K562 (cell line): ENCODE results near the gene KLHL35.
"Not testable (repeated sequence)": the region's sequence is repeated elsewhere in the genome, so short reads cannot be mapped to it uniquely, and the experiment has no call there.

ENCODE experiments used
- BACH1 ChIP-seq: fragments of 200-800 bp; sonication (Bioruptor generic); IDR thresholded peaks from 2 replicates; pipeline ENCODE4 v1.6.1; 2016; ENCODE audit warnings: missing genetic modification characterization, missing compliant biosample characterization
- BRD4 ChIP-seq: fragments of 200-600 bp; sonication (generic); IDR thresholded peaks from 2 replicates; pipeline ENCODE4 v1.6.1; 2017; ENCODE audit warnings: inconsistent platforms
- EZH2 ChIP-seq: IDR thresholded peaks from 2 replicates; pipeline ENCODE4 v1.6.1; 2012; ENCODE audit warnings: low read depth, mild to moderate bottlenecking, inconsistent platforms, low read length, borderline replicate concordance
- MTA2 ChIP-seq: fragments of 450-650 bp; IDR thresholded peaks from 2 replicates; pipeline ENCODE4 v1.6.1; 2016; ENCODE audit warnings: low read depth
- ZBTB11 ChIP-seq, 3 experiments: fragments of 200-800 bp in 1 of 3; fragments of 250-450 bp in 1 of 3; fragments of 450-650 bp in 1 of 3; sonication (Bioruptor Pico) in 1 of 3; sonication (Bioruptor generic) in 1 of 3; formaldehyde crosslinking in 1 of 3; IDR thresholded peaks; 2 replicates each; pipeline versions ENCODE4 v1.6.1 to v1.8.0; 2016 to 2022; ENCODE audit warnings: mild to moderate bottlenecking in 2 of 3, missing genetic modification characterization in 2 of 3, missing compliant biosample characterization in 1 of 3, moderate library complexity in 1 of 3
- TF ChIP-seq, protein P1 (sequence below): fragments of 250-450 bp; sonication (Bioruptor Pico); IDR thresholded peaks from 2 replicates; pipeline ENCODE4 v1.8.0; 2022; ENCODE audit warnings: inconsistent platforms, mild to moderate bottlenecking, moderate library complexity, borderline replicate concordance

DNA sequence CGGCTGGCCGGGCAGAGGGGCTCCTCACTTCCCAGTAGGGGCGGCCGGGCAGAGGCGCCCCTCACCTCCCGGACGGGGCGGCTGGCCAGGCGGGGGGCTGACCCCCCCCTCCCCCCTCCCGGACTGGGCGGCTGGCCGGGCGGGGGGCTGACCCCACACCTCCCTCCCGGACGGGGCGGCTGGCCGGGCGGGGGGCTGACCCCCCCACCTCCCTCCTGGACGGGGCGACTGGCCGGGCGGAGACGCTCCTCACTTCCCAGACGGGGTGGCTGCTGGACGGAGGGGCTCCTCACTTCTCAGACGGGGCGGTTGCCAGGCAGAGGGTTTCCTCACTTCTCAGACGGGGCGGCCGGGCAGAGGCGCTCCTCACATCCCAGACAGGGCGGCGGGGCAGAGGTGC is 23.0 kb downstream of the KLHL35 start:
- TF ChIP-seq ZBTB11 (CRISPR knock-in tag; IDR thresholded peaks at IDR 0.05); BACH1 (tag); EZH2; BRD4; MTA2: not testable (repeated sequence)
- TF ChIP-seq, protein P1, sequence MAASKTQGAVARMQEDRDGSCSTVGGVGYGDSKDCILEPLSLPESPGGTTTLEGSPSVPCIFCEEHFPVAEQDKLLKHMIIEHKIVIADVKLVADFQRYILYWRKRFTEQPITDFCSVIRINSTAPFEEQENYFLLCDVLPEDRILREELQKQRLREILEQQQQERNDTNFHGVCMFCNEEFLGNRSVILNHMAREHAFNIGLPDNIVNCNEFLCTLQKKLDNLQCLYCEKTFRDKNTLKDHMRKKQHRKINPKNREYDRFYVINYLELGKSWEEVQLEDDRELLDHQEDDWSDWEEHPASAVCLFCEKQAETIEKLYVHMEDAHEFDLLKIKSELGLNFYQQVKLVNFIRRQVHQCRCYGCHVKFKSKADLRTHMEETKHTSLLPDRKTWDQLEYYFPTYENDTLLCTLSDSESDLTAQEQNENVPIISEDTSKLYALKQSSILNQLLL, result not testable (repeated sequence)
